NCI-H748 (cell line): ENCODE data around the gene LHFPL4.
"Not testable (repeated sequence)": the region's sequence is repeated elsewhere in the genome, so short reads cannot be mapped to it uniquely, and the experiment has no call there.

ENCODE experiments used
- DNase-seq: peaks from one replicate; lab custom pipeline; 2025; ENCODE audit not compliant: unreplicated experiment; lab: John Stamatoyannopoulos, UW

Gene LHFPL4

GRCh38 chr3:9542182-9542581 is 11.4 kb downstream of the LHFPL4 start:
- DNase-seq = no peak

- no peak for DNase-seq
Measured at GRCh38 chr3:9536212-9536611, 17.4 kb downstream of the LHFPL4 start.

GRCh38 chr3:9534429-9534828 is 19.2 kb downstream of the LHFPL4 start:
- DNase-seq = no peak

- no peak for DNase-seq
Measured at GRCh38 chr3:9525078-9525477, 28.5 kb downstream of the LHFPL4 start.

GRCh38 chr3:9514956-9515355 is 38.7 kb downstream of the LHFPL4 start:
- DNase-seq = no peak

- no peak for DNase-seq
Measured at GRCh38 chr3:9514306-9514705, 39.3 kb downstream of the LHFPL4 start.

- no peak for DNase-seq
Measured at GRCh38 chr3:9512456-9513045, 41.1 kb downstream of the LHFPL4 start.

GRCh38 chr3:9508781-9509180 is 44.8 kb downstream of the LHFPL4 start:
- peak; percentile 64 for DNase-seq

- no peak for DNase-seq
Measured at GRCh38 chr3:9507586-9508578, 45.7 kb downstream of the LHFPL4 start.

GRCh38 chr3:9503283-9503682 is 50.3 kb downstream of the LHFPL4 start:
- peak; percentile 78 for DNase-seq

GRCh38 chr3:9501226-9501625 is 52.4 kb downstream of the LHFPL4 start:
- no peak for DNase-seq

GRCh38 chr3:9500108-9501050 is 53.2 kb downstream of the LHFPL4 start:
- DNase-seq = peak; percentile 51

GRCh38 chr3:9499455-9500107 is 54.0 kb downstream of the LHFPL4 start:
- DNase-seq = no peak

- no peak for DNase-seq
Measured at GRCh38 chr3:9498781-9499180, 54.8 kb downstream of the LHFPL4 start.

- DNase-seq = no peak
Measured at GRCh38 chr3:9497821-9498565, 55.6 kb downstream of the LHFPL4 start.

GRCh38 chr3:9496893-9497292 is 56.7 kb downstream of the LHFPL4 start:
- DNase-seq = no peak

GRCh38 chr3:9494036-9494435 is 59.6 kb downstream of the LHFPL4 start:
- DNase-seq = not testable (repeated sequence)

- DNase-seq = no peak
Measured at GRCh38 chr3:9491506-9491905, 62.1 kb downstream of the LHFPL4 start.

- no peak for DNase-seq
Measured at GRCh38 chr3:9485248-9485647, 68.4 kb downstream of the LHFPL4 start.

GRCh38 chr3:9480265-9480664 is 73.4 kb downstream of the LHFPL4 start:
- DNase-seq = no peak
